Nephron (organoid): ENCODE measurements around the gene UROC1.

Experiments used
- H3K27ac Mint-ChIP-seq, 3 experiments: 2 replicates each; pipeline ENCODE4 v1.8.0; 2020; ENCODE audit warnings: mixed read lengths in 3 of 3, mild to moderate bottlenecking in 2 of 3, moderate library complexity in 1 of 3
- H3K27me3 Mint-ChIP-seq: 2 replicates; pipeline ENCODE4 v1.8.0; 2021; ENCODE audit warnings: low read depth, mild to moderate bottlenecking, moderate library complexity, mixed read lengths
- H3K36me3 Mint-ChIP-seq: 2 replicates; pipeline ENCODE4 v1.8.0; 2020; ENCODE audit warnings: low read depth, mixed read lengths
- H3K4me1 Mint-ChIP-seq: 2 replicates; pipeline ENCODE4 v1.8.0; 2020; ENCODE audit warnings: mixed read lengths
- H3K4me3 Mint-ChIP-seq, 3 experiments: 2 replicates each; pipeline ENCODE4 v1.8.0; 2020; ENCODE audit warnings: mild to moderate bottlenecking in 3 of 3, mixed read lengths in 3 of 3, moderate library complexity in 2 of 3
- H3K9me3 Mint-ChIP-seq: 2 replicates; pipeline ENCODE4 v1.8.0; 2020; ENCODE audit warnings: mixed read lengths
- TF ChIP-seq, protein P1 (sequence below), 3 experiments: fragments of 200-600 bp; sonication (generic); IDR thresholded peaks; one replicate each; pipeline ENCODE4 v1.5.0; 2021; ENCODE audit warnings: antibody characterized with exemption in 3 of 3; ENCODE audit not compliant: unreplicated experiment in 3 of 3

The UROC1 gene

DNA sequence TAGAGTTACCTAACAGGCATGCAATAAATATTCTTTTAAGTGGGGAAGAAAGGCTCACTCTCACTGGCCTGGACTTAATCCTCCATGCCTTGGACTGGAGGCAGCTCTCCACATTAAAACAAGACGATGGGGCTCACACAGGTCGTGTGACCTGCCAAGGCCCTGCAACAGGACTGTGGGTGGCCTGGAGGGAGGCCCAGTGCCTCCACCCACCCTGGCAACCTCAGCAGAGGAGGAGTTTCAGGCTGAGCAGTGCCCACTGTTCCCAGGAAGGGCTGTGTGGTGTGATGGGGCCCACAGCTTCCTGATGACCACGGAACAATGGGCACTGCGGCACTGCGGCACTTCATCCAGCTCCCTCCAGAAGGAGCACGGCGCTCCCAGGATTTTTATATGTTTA, 5.5 kb downstream of the UROC1 start:
- Mint-ChIP-seq H3K4me3 (no peak overlapping the region), H3K27ac (no peak overlapping the region), H3K27me3 (peaks cover 16% of the 10 kb centered on the region), H3K4me1 (no peaks in the 10 kb centered on the region), H3K9me3 (no peaks in the 10 kb centered on the region), H3K36me3 (no peaks in the 10 kb centered on the region)
- TF ChIP-seq, protein P1, sequence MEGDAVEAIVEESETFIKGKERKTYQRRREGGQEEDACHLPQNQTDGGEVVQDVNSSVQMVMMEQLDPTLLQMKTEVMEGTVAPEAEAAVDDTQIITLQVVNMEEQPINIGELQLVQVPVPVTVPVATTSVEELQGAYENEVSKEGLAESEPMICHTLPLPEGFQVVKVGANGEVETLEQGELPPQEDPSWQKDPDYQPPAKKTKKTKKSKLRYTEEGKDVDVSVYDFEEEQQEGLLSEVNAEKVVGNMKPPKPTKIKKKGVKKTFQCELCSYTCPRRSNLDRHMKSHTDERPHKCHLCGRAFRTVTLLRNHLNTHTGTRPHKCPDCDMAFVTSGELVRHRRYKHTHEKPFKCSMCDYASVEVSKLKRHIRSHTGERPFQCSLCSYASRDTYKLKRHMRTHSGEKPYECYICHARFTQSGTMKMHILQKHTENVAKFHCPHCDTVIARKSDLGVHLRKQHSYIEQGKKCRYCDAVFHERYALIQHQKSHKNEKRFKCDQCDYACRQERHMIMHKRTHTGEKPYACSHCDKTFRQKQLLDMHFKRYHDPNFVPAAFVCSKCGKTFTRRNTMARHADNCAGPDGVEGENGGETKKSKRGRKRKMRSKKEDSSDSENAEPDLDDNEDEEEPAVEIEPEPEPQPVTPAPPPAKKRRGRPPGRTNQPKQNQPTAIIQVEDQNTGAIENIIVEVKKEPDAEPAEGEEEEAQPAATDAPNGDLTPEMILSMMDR (IDR thresholded peaks at IDR 0.05; ENCODE audit: unreplicated experiment in 3 of 3) = no peak

DNA sequence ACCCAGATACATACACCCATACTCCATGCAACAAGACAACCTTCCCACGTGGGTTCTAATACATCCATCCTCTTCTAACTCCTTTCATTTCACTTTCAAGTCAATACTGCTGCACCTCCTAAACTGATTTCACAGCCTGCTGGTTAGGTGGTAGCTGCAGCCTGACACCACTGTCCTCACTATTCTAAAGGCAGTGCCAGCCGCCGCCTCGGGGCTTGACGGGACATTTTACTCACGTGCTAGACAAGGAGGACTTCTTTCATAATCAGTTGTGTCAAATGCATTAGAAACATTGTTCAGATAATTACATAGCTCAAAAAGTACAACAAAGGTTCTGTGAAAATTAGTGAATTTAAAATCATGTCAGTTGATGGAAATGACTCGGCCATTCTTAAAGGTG, 6.3 kb downstream of the UROC1 start:
- Mint-ChIP-seq H3K36me3 (no peaks in the 10 kb centered on the region), H3K27me3 (peaks cover 13% of the 10 kb centered on the region), H3K27ac (no peak overlapping the region), H3K9me3 (no peaks in the 10 kb centered on the region), H3K4me3 (no peak overlapping the region), H3K4me1 (no peaks in the 10 kb centered on the region)
- TF ChIP-seq, protein P1 (IDR thresholded peaks at IDR 0.05; ENCODE audit: unreplicated experiment in 3 of 3) = no peak

GRCh38 chr3:126510308-126510910, 7.2 kb downstream of the UROC1 start:
- H3K27me3 Mint-ChIP-seq = peaks cover 13% of the 10 kb centered on the region

DNA sequence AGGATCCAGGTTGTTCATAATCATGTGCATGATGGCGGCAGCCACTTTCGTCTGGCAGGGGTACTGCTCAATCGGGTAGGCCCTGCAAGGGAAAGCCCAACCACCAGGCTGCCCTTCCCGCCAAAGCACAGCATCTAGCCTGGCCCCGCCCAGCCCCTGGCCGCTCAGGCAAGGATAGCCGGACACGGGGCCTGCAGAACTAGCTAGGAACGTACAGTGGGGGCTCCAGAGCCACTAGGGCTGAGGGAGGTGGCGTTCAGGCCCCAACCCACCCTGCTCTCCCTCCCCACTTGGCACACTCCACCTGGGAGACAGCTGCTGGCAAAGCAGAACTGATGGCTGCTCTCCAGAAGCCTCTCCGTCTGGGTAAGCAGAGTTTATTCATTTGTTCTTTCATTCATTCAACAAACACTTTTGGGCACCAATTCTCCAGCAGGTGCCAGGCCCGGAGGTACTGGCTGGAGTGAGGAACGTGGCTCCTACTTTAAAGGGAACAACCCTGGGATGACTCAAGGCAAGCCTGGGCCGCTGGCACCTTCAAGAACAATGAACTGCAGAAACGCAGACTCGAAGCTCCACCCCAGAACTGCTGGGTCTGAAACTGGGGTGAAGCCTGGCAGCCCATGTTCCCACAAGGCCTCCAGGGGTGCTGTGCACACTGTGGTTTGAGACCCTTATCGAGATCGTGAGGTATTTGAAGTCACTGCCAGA, 7.8 kb downstream of the UROC1 start:
- H3K9me3 Mint-ChIP-seq = no peaks in the 10 kb centered on the region
- TF ChIP-seq, protein P1 (IDR thresholded peaks at IDR 0.05; ENCODE audit: unreplicated experiment in 3 of 3) = no peak
- no peaks in the 10 kb centered on the region for H3K36me3 Mint-ChIP-seq
- H3K27me3 Mint-ChIP-seq = peaks cover 17% of the 10 kb centered on the region
- no peak overlapping the region for H3K27ac Mint-ChIP-seq
- H3K4me3 Mint-ChIP-seq = no peak overlapping the region
- no peaks in the 10 kb centered on the region for H3K4me1 Mint-ChIP-seq

More at GRCh38 chr3:126510308-126510910, 7.2 kb downstream of the UROC1 start:
- Mint-ChIP-seq H3K36me3 (no peaks in the 10 kb centered on the region), H3K4me3 (no peak overlapping the region), H3K27ac (no peak overlapping the region), H3K4me1 (no peaks in the 10 kb centered on the region), H3K9me3 (no peaks in the 10 kb centered on the region)
- TF ChIP-seq, protein P1 (IDR thresholded peaks at IDR 0.05; ENCODE audit: unreplicated experiment in 3 of 3) = no peak

GRCh38 chr3:126508564-126508964, 9.0 kb downstream of the UROC1 start:
- H3K27ac Mint-ChIP-seq = no peak overlapping the region
- no peaks in the 10 kb centered on the region for H3K36me3 Mint-ChIP-seq
- H3K27me3 Mint-ChIP-seq = peaks cover 17% of the 10 kb centered on the region
- no peak overlapping the region for H3K4me3 Mint-ChIP-seq
- H3K9me3 Mint-ChIP-seq = no peaks in the 10 kb centered on the region
- no peaks in the 10 kb centered on the region for H3K4me1 Mint-ChIP-seq
- TF ChIP-seq, protein P1 (IDR thresholded peaks at IDR 0.05; ENCODE audit: unreplicated experiment in 3 of 3) = no peak

DNA sequence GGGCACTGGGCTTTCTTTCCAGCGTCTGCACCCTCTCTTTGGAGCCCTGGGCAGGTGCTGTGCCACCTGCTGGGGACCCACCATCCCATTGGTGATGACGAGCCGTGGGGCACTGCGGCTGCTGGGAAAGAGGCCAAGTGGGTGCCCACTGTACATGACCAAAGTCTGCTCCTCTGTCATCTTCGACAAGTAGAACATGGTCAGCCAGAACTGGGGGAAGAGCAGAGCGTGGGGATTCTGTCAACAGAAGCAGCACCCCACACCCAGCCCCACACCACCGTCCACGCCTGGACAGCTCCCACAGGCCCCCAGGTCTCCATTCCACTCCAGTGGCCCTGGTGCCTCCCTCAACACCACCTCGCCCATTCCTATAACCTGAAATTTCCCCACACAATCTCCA, 9.7 kb downstream of the UROC1 start:
- Mint-ChIP-seq H3K4me1 (no peaks in the 10 kb centered on the region), H3K27me3 (peaks cover 11% of the 10 kb centered on the region), H3K36me3 (no peaks in the 10 kb centered on the region), H3K27ac (no peak overlapping the region), H3K9me3 (no peaks in the 10 kb centered on the region), H3K4me3 (no peak overlapping the region)
- TF ChIP-seq, protein P1 (IDR thresholded peaks at IDR 0.05; ENCODE audit: unreplicated experiment in 3 of 3) = no peak
